ENCODE results near the gene MTCH1. TPM values are rescaled to one million over a fixed set of nuclear protein-coding genes. Genes with fewer than 3 reads are reported as not detected.
"Not testable (repeated sequence)": the region's sequence is repeated elsewhere in the genome, so short reads cannot be mapped to it uniquely, and the experiment has no call there.

The MTCH1 gene
- total and polyA plus RNA-seq, 2 experiments from 2014 or later: 290 to 533 TPM

DNA sequence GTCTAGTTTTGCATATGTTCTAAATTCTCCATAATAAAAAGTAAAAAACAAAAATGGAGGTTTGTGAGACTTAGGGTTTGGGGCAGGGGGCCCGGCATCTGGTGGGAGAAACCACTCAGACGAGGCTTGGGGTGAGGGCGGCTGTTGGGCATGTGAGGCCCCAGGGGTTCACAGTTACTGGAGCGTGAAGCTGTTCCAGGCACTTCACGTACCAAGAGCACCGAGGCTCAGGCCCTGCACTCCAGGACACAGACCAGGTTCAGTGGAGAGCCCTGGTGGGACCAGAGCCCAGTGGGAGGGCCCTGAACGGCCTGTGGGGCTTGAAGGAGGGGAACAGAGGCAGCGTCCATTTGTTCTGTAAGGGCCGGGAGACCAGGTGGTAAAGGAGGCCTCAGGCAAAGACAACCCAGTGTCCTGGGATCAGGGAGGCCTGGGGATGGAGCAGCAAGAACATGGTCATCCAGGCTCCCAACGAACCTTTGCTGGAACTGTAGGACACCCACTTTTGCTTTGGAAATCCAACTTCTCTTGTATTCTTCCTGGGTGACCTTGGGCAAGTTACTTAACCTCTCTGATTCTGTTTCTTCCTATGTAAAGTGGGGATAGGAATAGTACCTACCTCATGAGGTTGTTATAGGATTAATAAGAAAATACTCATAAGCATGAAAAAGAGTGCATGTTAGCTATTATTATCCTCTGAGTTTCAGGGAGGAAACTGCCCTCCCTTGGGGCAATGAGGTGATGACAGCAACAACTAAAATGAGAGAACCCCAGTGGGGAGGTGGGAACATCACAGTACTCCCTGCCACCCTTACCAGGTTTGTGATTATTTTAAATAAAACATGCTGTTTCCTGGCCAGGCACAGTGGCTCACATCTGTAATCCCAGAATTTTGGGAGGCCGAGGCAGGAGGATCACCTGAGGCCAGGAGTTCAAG is 18.3 kb upstream of the MTCH1 start:
- Histone ChIP-seq H3K4me1 (ENCODE audit: low read depth) (no peaks in the 10 kb centered on the region), H3K4me3 (no peak overlapping the region), H3K36me3 (no peaks in the 10 kb centered on the region), H3K27me3 (no peaks in the 10 kb centered on the region), H3K9me3 (ENCODE audit: low read depth) (no peaks in the 10 kb centered on the region), H3K27ac (no peak overlapping the region)
- DNase-seq (ENCODE audit: low read depth in 1 of 2, low spot score in 1 of 2): no peak
- TF ChIP-seq, protein P1, sequence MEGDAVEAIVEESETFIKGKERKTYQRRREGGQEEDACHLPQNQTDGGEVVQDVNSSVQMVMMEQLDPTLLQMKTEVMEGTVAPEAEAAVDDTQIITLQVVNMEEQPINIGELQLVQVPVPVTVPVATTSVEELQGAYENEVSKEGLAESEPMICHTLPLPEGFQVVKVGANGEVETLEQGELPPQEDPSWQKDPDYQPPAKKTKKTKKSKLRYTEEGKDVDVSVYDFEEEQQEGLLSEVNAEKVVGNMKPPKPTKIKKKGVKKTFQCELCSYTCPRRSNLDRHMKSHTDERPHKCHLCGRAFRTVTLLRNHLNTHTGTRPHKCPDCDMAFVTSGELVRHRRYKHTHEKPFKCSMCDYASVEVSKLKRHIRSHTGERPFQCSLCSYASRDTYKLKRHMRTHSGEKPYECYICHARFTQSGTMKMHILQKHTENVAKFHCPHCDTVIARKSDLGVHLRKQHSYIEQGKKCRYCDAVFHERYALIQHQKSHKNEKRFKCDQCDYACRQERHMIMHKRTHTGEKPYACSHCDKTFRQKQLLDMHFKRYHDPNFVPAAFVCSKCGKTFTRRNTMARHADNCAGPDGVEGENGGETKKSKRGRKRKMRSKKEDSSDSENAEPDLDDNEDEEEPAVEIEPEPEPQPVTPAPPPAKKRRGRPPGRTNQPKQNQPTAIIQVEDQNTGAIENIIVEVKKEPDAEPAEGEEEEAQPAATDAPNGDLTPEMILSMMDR (IDR thresholded peaks at IDR 0.05; ENCODE audit: low read depth, low read length): no peak

DNA sequence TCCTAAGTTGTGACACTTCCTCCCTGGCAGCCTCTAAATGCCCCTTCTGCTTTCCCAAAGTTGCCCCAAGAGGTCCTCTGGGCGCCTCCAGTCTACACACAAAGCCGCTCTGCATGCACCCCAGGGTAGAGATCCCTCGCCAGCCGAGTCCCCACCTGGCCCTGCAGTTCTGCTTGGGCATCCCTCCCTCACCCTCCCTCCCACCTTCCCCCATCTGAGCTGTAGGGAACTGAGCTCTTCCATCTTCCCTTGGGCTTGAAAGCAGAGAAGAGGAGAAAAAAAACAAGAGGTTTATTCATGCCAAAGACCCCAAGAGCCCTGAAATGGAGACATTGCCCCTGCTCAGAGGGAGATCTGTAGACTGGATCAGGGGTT is 13.7 kb upstream of the MTCH1 start:
- no peak for DNase-seq (ENCODE audit: low read depth in 1 of 2, low spot score in 1 of 2)
- Histone ChIP-seq H3K27ac (no peak overlapping the region), H3K36me3 (no peaks in the 10 kb centered on the region), H3K27me3 (no peaks in the 10 kb centered on the region), H3K4me3 (no peak overlapping the region), H3K4me1 (ENCODE audit: low read depth) (peaks cover 10% of the 10 kb centered on the region), H3K9me3 (ENCODE audit: low read depth) (no peaks in the 10 kb centered on the region)
- TF ChIP-seq, protein P1 (IDR thresholded peaks at IDR 0.05; ENCODE audit: low read depth, low read length): no peak

DNA sequence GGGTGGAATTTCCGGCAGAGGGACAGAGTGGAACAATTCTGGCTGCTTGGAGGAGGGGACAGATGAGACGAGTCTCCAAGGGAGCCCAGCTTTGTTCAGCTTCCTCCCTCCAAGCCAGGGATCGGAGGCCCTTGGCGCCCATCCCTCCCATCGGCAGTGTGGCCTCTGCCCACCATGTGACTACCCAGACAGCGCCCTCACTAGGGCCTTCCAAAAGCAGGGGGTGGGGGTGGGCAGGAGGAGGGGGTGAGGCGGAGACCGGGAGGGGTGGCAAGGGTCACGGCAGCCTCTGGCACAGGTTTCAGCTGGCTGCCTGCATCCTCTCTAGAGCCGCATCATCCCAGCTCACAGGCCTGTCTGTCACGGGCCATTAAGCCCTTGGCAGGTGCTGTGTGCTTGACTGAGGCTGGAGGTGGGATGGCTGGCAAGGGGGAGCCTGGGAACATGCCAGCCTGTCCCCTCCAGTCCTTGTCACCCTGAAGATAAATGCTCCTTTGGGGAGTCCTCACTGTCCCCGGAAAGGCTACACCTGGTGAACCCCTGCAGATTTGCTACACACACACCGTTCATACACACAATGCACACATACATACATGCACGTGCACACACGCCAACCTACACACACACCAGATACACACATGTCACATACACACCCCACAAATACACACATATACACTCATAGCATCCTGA is 13.2 kb upstream of the MTCH1 start:
- H3K27ac ChIP-seq: no peak overlapping the region
- TF ChIP-seq, protein P1 (IDR thresholded peaks at IDR 0.05; ENCODE audit: low read depth, low read length): no peak

DNA sequence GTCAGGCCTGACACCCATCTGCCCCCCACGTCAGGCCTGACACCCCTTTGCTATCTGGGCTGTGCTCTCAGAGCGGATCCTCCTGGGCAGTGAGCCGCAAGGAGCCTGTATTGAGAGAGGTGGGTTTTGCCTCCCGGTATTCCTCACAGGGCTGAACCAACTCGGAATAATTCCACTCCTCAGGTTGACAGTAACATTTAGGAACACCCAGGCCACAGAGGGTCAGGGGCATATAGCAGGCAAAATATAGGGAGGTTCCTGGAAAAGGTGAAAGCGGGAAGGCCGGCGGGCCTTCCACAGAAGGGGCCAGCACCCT is 12.7 kb upstream of the MTCH1 start:
- Histone ChIP-seq H3K4me1 (ENCODE audit: low read depth) (peaks cover 10% of the 10 kb centered on the region), H3K36me3 (no peaks in the 10 kb centered on the region), H3K4me3 (no peak overlapping the region), H3K9me3 (ENCODE audit: low read depth) (no peaks in the 10 kb centered on the region), H3K27me3 (no peaks in the 10 kb centered on the region), H3K27ac (peak overlapping the region; percentile 88)
- no peak for DNase-seq (ENCODE audit: low read depth in 1 of 2, low spot score in 1 of 2)
- TF ChIP-seq, protein P1 (IDR thresholded peaks at IDR 0.05; ENCODE audit: low read depth, low read length): no peak

More for the DNA sequence above, 13.2 kb upstream of the MTCH1 start:
- Histone ChIP-seq H3K9me3 (ENCODE audit: low read depth) (no peaks in the 10 kb centered on the region), H3K4me3 (no peak overlapping the region), H3K4me1 (ENCODE audit: low read depth) (peaks cover 10% of the 10 kb centered on the region), H3K27me3 (no peaks in the 10 kb centered on the region), H3K36me3 (no peaks in the 10 kb centered on the region)
- no peak for DNase-seq (ENCODE audit: low read depth in 1 of 2, low spot score in 1 of 2)

DNA sequence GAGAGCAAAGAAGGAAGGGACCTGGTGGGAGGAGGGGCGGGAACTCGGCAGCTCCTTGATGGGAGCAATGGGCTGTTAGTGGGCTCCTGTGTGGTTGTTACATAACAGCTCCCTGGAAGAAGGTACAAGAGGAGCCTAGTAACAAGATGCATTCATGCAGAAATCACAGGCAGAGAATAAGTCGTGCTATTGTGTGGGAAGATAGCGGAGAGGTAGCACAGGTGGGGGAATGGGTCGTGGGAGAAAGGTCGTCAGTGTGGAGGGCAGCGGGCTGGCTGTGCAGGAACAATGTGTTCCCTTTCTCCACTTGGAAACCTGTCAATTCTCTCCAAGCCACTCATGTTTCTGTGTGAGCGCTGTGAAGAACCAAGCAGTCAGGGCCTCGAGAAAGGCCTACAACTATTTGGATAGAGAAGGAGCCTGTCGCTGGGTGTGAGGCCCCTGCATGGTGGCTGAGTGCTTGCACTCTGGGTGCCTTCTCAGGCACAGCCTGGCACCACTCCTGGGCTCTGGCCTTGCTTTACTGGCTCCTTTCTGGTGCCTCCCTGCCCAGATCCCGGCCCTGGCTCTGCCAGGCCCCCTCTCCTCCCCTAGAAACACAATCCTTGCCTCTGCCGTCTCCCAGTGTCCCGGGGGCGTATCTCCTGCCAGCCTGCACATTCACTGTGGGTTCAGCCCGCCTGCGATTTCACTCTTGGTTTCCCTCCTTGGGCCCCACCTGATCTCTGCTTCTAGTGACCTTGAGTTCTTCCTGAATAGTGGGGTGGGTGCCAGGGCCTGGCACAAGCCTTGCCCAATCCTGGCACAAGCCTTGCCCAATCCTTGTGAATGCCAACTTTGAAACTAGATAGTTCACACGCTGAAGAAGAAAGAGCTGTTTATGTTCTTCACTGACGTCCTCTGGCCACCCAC is 12.1 kb upstream of the MTCH1 start:
- peaks cover 10% of the 10 kb centered on the region for H3K4me1 ChIP-seq (ENCODE audit: low read depth)
- DNase-seq (ENCODE audit: low read depth in 1 of 2, low spot score in 1 of 2): peak in 1 of 2 donors; percentile 51
- H3K9me3 ChIP-seq (ENCODE audit: low read depth): no peaks in the 10 kb centered on the region
- no peaks in the 10 kb centered on the region for H3K36me3 ChIP-seq
- H3K27me3 ChIP-seq: no peaks in the 10 kb centered on the region
- peak overlapping the region; percentile 88 for H3K27ac ChIP-seq
- H3K4me3 ChIP-seq: no peak overlapping the region
- TF ChIP-seq, protein P1 (IDR thresholded peaks at IDR 0.05; ENCODE audit: low read depth, low read length): no peak

DNA sequence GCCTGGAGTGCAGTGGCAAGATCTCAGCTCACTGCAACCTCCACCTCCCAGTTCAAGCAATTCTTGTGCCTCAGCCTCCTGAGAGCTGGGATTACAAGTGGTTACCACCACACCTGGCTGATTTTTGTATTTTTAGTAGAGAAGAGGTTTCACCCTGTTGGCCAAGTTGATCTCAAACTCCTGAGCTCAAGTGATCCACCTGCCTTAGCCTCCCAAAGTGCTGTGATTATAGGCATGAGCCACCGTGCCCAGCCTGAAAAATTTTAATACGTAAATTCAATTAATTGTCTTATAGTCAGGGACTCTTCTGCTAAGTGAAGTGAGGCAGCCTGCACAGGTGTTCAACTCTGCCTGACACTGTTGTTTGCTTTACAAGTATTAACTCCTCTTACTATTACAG is 4.4 kb upstream of the MTCH1 start:
- not testable (repeated sequence) for H3K4me3 ChIP-seq; H3K27me3 ChIP-seq; H3K27ac ChIP-seq; H3K9me3 ChIP-seq (ENCODE audit: low read depth); H3K36me3 ChIP-seq; H3K4me1 ChIP-seq (ENCODE audit: low read depth); DNase-seq (ENCODE audit: low read depth in 1 of 2, low spot score in 1 of 2)
